Measurements from ENCODE around the gene RPS6KB2.

Gene RPS6KB2

DNA sequence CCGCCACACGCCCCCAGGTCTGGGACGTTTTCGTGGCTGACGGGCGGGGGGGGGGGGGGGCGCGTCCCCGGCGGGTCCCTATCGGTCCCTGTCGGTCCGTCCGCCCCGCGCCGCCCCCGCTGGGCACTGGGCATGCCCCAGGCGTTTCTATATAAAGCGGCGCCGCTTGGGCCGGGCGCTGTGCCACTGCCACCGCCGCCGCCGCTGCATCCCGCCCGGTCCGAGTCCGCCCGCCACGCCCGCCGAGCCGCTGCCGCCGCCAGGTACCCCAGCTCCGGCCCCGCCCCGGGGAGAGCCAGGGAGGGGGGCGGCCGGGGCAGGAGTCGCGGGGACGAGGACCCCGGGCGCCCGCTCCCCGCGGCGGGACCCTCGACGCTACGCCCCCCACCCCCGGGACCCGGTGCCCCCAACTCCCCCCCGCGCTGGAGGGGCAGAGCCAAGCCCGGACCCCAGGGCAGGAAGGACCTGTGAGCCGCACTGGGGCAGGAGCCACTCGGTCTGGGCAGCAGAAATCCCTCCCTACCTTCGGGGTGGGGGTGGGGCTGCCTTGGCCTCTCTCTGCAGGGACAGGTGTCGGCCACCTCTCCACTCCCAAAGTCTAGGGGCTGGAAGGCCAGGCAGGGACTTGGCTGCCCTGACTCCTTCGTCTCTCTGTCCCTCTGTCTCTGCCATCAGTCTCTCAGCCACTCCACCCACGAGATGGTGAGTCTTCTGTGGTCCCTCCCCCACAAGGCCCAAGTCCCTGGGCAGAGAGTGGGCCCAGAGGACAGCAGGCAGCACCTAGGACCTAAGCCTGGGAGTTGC, 12.6 kb upstream of the RPS6KB2 start, which contains the start of gene CARNS1:
CARNS1 (plus strand) TSS at position 178 of the 804 bp plus-strand sequence; CDS start at position 700, 522 bp downstream.
- no peaks in the 10 kb centered on the region for H3K4me1 ChIP-seq (ENCODE audit: insufficient read depth, poor library complexity, severe bottlenecking)
- H3K4me3 ChIP-seq (ENCODE audit: severe bottlenecking) = peak within 1 kb of the TSS; percentile 14
- TF ChIP-seq, protein P1, sequence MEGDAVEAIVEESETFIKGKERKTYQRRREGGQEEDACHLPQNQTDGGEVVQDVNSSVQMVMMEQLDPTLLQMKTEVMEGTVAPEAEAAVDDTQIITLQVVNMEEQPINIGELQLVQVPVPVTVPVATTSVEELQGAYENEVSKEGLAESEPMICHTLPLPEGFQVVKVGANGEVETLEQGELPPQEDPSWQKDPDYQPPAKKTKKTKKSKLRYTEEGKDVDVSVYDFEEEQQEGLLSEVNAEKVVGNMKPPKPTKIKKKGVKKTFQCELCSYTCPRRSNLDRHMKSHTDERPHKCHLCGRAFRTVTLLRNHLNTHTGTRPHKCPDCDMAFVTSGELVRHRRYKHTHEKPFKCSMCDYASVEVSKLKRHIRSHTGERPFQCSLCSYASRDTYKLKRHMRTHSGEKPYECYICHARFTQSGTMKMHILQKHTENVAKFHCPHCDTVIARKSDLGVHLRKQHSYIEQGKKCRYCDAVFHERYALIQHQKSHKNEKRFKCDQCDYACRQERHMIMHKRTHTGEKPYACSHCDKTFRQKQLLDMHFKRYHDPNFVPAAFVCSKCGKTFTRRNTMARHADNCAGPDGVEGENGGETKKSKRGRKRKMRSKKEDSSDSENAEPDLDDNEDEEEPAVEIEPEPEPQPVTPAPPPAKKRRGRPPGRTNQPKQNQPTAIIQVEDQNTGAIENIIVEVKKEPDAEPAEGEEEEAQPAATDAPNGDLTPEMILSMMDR (IDR thresholded peaks at IDR 0.05; ENCODE audit: poor library complexity, severe bottlenecking) = no peak
- H3K9me3 ChIP-seq (ENCODE audit: severe bottlenecking) = no peaks in the 10 kb centered on the region
- H3K27ac ChIP-seq (ENCODE audit: poor library complexity, severe bottlenecking) = no peak within 1 kb of the TSS
- no peak for ATAC-seq (ENCODE audit: low read depth)
- H3K27me3 ChIP-seq (ENCODE audit: insufficient read depth, poor library complexity, severe bottlenecking) = no peaks in the 10 kb centered on the region
- no peak for DNase-seq (ENCODE audit: low spot score)
- H3K36me3 ChIP-seq (ENCODE audit: low read depth) = no peaks in the 10 kb centered on the region

DNA sequence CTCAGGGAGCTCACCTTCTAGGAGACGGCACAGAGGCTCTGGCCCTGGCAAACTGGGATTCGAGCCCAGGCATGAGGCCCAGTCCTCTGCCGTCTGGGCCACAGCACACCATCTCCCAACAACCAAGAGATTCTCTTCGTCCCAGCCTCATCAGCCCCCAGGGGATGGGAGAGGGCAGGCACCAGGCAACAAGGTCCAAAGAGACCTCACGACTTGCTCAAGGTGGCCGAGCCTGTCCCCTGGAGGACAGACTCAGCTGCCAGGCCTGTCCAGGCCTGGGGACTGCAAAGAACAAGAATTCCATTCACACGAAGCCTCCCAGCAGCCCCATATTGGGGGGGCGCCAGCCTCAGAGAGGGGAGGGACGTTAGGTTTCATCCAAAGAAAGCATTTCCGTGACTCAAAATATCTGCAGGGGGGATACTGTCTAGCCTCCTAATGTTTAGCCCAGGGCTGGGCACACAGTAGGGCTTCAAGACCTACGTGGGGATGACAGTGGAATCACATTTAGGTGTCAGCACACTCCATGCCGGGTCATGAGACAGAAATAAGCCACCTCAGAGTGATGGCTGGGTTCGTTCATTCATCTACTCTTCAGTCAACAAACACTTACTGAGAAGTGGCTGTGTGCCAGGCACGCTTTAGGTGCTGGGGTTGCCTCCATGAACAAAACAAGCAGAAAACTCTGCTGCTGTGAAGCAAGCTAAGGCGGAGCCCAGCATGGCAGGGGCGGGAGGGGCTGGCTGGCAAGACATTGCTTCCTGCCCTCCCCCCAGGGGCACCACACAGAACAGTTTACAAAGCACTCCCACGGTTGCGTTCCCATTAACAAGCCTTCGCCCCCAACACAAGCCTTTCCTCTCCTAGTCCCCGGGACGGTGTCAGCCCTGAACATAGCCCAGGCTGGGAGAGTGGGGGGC, 11.6 kb upstream of the RPS6KB2 start:
- no peak overlapping the region for H3K4me3 ChIP-seq (ENCODE audit: severe bottlenecking)
- no peak overlapping the region for H3K27ac ChIP-seq (ENCODE audit: poor library complexity, severe bottlenecking)
- H3K4me1 ChIP-seq (ENCODE audit: insufficient read depth, poor library complexity, severe bottlenecking) = no peaks in the 10 kb centered on the region
- no peak for DNase-seq (ENCODE audit: low spot score)
- no peaks in the 10 kb centered on the region for H3K9me3 ChIP-seq (ENCODE audit: severe bottlenecking)
- H3K27me3 ChIP-seq (ENCODE audit: insufficient read depth, poor library complexity, severe bottlenecking) = no peaks in the 10 kb centered on the region
- ATAC-seq (ENCODE audit: low read depth) = no peak
- no peaks in the 10 kb centered on the region for H3K36me3 ChIP-seq (ENCODE audit: low read depth)
- TF ChIP-seq, protein P1 (IDR thresholded peaks at IDR 0.05; ENCODE audit: poor library complexity, severe bottlenecking) = no peak

DNA sequence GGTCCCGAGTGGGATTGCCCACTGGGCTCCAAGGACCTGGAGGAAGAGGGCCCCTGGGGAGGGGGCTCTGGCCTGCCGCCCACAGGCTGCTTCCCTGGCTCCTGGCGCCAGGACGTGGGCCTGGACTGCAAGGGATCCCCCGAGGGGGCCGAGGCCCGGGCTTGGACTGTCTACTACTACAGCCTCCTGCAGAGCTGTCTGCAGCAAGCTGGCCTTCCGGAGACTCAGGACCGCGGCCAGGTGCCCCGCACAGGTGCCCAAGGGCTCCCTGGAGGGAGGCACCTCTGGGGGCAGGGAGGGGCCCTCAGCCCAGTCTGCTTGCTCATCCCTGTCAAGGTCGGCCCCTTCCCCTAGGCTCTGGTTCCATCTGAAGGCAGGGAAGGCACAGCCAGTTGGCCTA, 10.9 kb upstream of the RPS6KB2 start:
- Histone ChIP-seq H3K4me3 (ENCODE audit: severe bottlenecking) (no peak overlapping the region), H3K9me3 (ENCODE audit: severe bottlenecking) (no peaks in the 10 kb centered on the region), H3K27ac (ENCODE audit: poor library complexity, severe bottlenecking) (no peak overlapping the region), H3K27me3 (ENCODE audit: insufficient read depth, poor library complexity, severe bottlenecking) (no peaks in the 10 kb centered on the region), H3K36me3 (ENCODE audit: low read depth) (no peaks in the 10 kb centered on the region), H3K4me1 (ENCODE audit: insufficient read depth, poor library complexity, severe bottlenecking) (no peaks in the 10 kb centered on the region)
- no peak for ATAC-seq (ENCODE audit: low read depth)
- DNase-seq (ENCODE audit: low spot score) = no peak
- TF ChIP-seq, protein P1 (IDR thresholded peaks at IDR 0.05; ENCODE audit: poor library complexity, severe bottlenecking) = no peak

DNA sequence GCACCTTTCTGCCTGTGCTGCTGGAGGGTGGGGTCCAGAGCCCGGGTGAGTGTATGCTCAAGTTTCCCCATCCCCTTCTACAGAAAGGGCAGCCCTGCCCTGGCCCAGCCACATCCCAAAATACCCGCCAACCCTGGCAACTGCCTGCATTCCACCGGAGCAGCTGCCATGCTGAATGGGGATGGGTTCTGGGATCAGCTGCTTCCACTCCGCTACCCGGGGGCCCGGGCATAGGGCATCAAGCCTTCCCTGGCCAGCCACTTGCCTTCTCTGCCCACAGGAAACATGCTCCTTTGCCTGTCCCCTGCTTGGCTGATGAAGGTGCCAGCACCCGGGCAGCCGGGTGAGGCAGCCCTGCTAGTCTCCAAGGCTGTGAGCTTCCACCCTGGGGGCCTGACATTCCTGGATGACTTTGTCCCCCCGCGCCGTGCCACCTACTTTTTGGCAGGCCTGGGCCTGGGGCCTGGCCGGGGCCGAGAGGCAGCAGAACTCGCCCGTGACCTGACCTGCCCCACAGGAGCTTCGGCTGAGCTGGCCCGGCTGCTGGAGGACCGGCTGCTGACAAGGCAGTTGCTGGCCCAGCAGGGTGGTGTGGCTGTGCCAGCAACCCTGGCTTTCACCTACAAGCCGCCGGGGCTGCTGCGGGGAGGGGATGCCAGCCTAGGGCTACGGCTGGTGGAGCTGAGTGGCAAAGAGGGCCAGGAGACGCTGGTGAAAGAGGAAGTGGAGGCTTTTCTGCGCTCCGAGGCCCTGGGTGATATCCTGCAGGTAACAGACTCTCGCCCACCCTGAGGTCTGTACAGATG, 9.6 kb upstream of the RPS6KB2 start:
- H3K4me3 ChIP-seq (ENCODE audit: severe bottlenecking) = no peak overlapping the region
- ATAC-seq (ENCODE audit: low read depth) = no peak
- TF ChIP-seq, protein P1 (IDR thresholded peaks at IDR 0.05; ENCODE audit: poor library complexity, severe bottlenecking) = no peak
- peaks cover 3% of the 10 kb centered on the region for H3K4me1 ChIP-seq (ENCODE audit: insufficient read depth, poor library complexity, severe bottlenecking)
- no peak for DNase-seq (ENCODE audit: low spot score)
- H3K27me3 ChIP-seq (ENCODE audit: insufficient read depth, poor library complexity, severe bottlenecking) = no peaks in the 10 kb centered on the region
- H3K36me3 ChIP-seq (ENCODE audit: low read depth) = no peaks in the 10 kb centered on the region
- no peak overlapping the region for H3K27ac ChIP-seq (ENCODE audit: poor library complexity, severe bottlenecking)
- no peaks in the 10 kb centered on the region for H3K9me3 ChIP-seq (ENCODE audit: severe bottlenecking)

Measured in RWPE2 (cell line).